Type B pancreatic cell (in vitro differentiated cells): ENCODE data around the gene ACVR2A. TPM values are rescaled to one million over a fixed set of nuclear protein-coding genes. Genes with fewer than 3 reads are reported as not detected.

Experiments used
- DNase-seq: peaks from one replicate; pipeline ENCODE4 v3.0.0; 2021; ENCODE audit warnings: mixed read lengths; ENCODE audit not compliant: unreplicated experiment; ENCODE audit errors: extremely low spot score
- H3K27ac Mint-ChIP-seq: 2 replicates; pipeline ENCODE4 v1.8.0; 2021; ENCODE audit warnings: mild to moderate bottlenecking, mixed read lengths
- H3K27me3 Mint-ChIP-seq: 2 replicates; pipeline ENCODE4 v1.8.0; 2021; ENCODE audit warnings: mixed read lengths
- H3K36me3 Mint-ChIP-seq: 2 replicates; pipeline ENCODE4 v1.8.0; 2021; ENCODE audit warnings: mixed read lengths
- H3K4me1 Mint-ChIP-seq: one replicate; pipeline ENCODE4 v1.8.0; 2021; ENCODE audit warnings: mixed read lengths; ENCODE audit not compliant: unreplicated experiment
- H3K4me3 Mint-ChIP-seq: 2 replicates; pipeline ENCODE4 v1.8.0; 2021; ENCODE audit warnings: mild to moderate bottlenecking, mixed read lengths
- H3K9me3 Mint-ChIP-seq: 2 replicates; pipeline ENCODE4 v1.8.0; 2021; ENCODE audit warnings: mixed read lengths
- CTCF ChIP-seq: fragments of 200-600 bp; sonication (generic); conservative IDR thresholded peaks from 2 replicates; pipeline ENCODE4 v1.5.0; 2021; ENCODE audit warnings: antibody characterized with exemption, mild to moderate bottlenecking
- total RNA-seq: library from RNA; stranded (reverse); gene quantifications from 2 replicates; pipeline ENCODE4 v1.2.1, GENCODE V29; 2021; ENCODE audit warnings: low replicate concordance

Gene ACVR2A
- total RNA-seq, 1 donor from 2014 or later: 31.9 TPM

GRCh38 chr2:147884830-147885229 lies 40.0 kb downstream of the ACVR2A start:
- no peak for DNase-seq
- peaks cover 17% of the 10 kb centered on the region for H3K4me1 Mint-ChIP-seq
- H3K36me3 Mint-ChIP-seq: no peaks in the 10 kb centered on the region
- H3K27me3 Mint-ChIP-seq: no peaks in the 10 kb centered on the region
- no peak overlapping the region for H3K27ac Mint-ChIP-seq
- no peak overlapping the region for H3K4me3 Mint-ChIP-seq
- no peaks in the 10 kb centered on the region for H3K9me3 Mint-ChIP-seq
- no peak for TF ChIP-seq CTCF

GRCh38 chr2:147886136-147886535 lies 41.3 kb downstream of the ACVR2A start:
- peaks cover 17% of the 10 kb centered on the region for H3K4me1 Mint-ChIP-seq
- no peak for TF ChIP-seq CTCF
- no peak for DNase-seq
- H3K36me3 Mint-ChIP-seq: no peaks in the 10 kb centered on the region
- H3K27me3 Mint-ChIP-seq: no peaks in the 10 kb centered on the region
- H3K9me3 Mint-ChIP-seq: no peaks in the 10 kb centered on the region
- no peak overlapping the region for H3K27ac Mint-ChIP-seq
- no peak overlapping the region for H3K4me3 Mint-ChIP-seq

GRCh38 chr2:147888680-147889079 lies 43.9 kb downstream of the ACVR2A start:
- Mint-ChIP-seq H3K4me3 (no peak overlapping the region), H3K36me3 (peaks cover 2% of the 10 kb centered on the region), H3K27ac (no peak overlapping the region), H3K9me3 (no peaks in the 10 kb centered on the region), H3K27me3 (no peaks in the 10 kb centered on the region), H3K4me1 (peaks cover 17% of the 10 kb centered on the region)
- DNase-seq: no peak
- TF ChIP-seq CTCF: no peak

- H3K9me3 Mint-ChIP-seq: no peaks in the 10 kb centered on the region
- no peak for TF ChIP-seq CTCF
- no peaks in the 10 kb centered on the region for H3K27me3 Mint-ChIP-seq
- H3K4me3 Mint-ChIP-seq: no peak overlapping the region
- H3K27ac Mint-ChIP-seq: peak overlapping the region; percentile 21
- DNase-seq: no peak
- peaks cover 35% of the 10 kb centered on the region for H3K36me3 Mint-ChIP-seq
- H3K4me1 Mint-ChIP-seq: peaks cover 12% of the 10 kb centered on the region
Measured at GRCh38 chr2:147904051-147904450, 59.2 kb downstream of the ACVR2A start.

GRCh38 chr2:147909178-147909577 lies 64.3 kb downstream of the ACVR2A start:
- Mint-ChIP-seq H3K4me3 (no peak overlapping the region), H3K27ac (no peak overlapping the region), H3K27me3 (no peaks in the 10 kb centered on the region), H3K36me3 (peaks cover 18% of the 10 kb centered on the region), H3K9me3 (no peaks in the 10 kb centered on the region), H3K4me1 (peaks cover 14% of the 10 kb centered on the region)
- no peak for TF ChIP-seq CTCF
- no peak for DNase-seq

GRCh38 chr2:147910990-147911473 lies 66.2 kb downstream of the ACVR2A start:
- Mint-ChIP-seq H3K36me3 (peaks cover 20% of the 10 kb centered on the region), H3K9me3 (no peaks in the 10 kb centered on the region), H3K27me3 (no peaks in the 10 kb centered on the region), H3K4me3 (no peak overlapping the region), H3K4me1 (peaks cover 14% of the 10 kb centered on the region), H3K27ac (peak overlapping the region; percentile 64)
- DNase-seq: no peak
- peak; percentile 96 for TF ChIP-seq CTCF
